Activated CD4-positive, alpha-beta memory T cell treated with anti-CD3 and anti-CD28 coated beads, Interleukin-2, amount 10 ng/mL, durations not matched to agents 7 days and 5 days (primary cell): ENCODE data around the gene ZNF512B. TPM values are rescaled to one million over a fixed set of nuclear protein-coding genes. Genes with fewer than 3 reads are reported as not detected.
"Not testable (repeated sequence)": the region's sequence is repeated elsewhere in the genome, so short reads cannot be mapped to it uniquely, and the experiment has no call there.

Source experiments
- CTCF ChIA-PET: fragments of 350-600 bp; sonication (Branson Sonifier 250); formaldehyde crosslinking; loops from one replicate; lab custom pipeline; 2021; ENCODE audit warnings: antibody characterized with exemption, inconsistent platforms; lab: Charles Lee
- POLR2A ChIA-PET: fragments of 350-600 bp; sonication (Branson Sonifier 250); formaldehyde crosslinking; loops from one replicate; lab custom pipeline; 2021; ENCODE audit warnings: antibody characterized with exemption; lab: Charles Lee
- DNase-seq: peaks from one replicate; pipeline ENCODE4 v3.0.0-alpha.2; 2020
- H3K27ac Mint-ChIP-seq: one replicate; pipeline ENCODE4 v1.8.0; 2021; ENCODE audit warnings: mild to moderate bottlenecking, mixed read lengths
- H3K27me3 Mint-ChIP-seq: one replicate; pipeline ENCODE4 v1.8.0; 2021; ENCODE audit warnings: mixed read lengths
- H3K36me3 Mint-ChIP-seq: one replicate; pipeline ENCODE4 v1.8.0; 2021; ENCODE audit warnings: low read depth, mixed read lengths
- H3K4me1 Mint-ChIP-seq: one replicate; pipeline ENCODE4 v1.8.0; 2021; ENCODE audit warnings: mixed read lengths
- H3K4me3 Mint-ChIP-seq: one replicate; pipeline ENCODE4 v1.8.0; 2021; ENCODE audit warnings: mild to moderate bottlenecking, mixed read lengths
- H3K9me3 Mint-ChIP-seq: one replicate; pipeline ENCODE4 v1.8.0; 2021; ENCODE audit warnings: mixed read lengths
- total RNA-seq, 2 experiments: library from RNA; stranded (reverse); gene quantifications; one replicate each; pipeline ENCODE4 v1.2.3, GENCODE V29; 2021

Gene ZNF512B, protein sequence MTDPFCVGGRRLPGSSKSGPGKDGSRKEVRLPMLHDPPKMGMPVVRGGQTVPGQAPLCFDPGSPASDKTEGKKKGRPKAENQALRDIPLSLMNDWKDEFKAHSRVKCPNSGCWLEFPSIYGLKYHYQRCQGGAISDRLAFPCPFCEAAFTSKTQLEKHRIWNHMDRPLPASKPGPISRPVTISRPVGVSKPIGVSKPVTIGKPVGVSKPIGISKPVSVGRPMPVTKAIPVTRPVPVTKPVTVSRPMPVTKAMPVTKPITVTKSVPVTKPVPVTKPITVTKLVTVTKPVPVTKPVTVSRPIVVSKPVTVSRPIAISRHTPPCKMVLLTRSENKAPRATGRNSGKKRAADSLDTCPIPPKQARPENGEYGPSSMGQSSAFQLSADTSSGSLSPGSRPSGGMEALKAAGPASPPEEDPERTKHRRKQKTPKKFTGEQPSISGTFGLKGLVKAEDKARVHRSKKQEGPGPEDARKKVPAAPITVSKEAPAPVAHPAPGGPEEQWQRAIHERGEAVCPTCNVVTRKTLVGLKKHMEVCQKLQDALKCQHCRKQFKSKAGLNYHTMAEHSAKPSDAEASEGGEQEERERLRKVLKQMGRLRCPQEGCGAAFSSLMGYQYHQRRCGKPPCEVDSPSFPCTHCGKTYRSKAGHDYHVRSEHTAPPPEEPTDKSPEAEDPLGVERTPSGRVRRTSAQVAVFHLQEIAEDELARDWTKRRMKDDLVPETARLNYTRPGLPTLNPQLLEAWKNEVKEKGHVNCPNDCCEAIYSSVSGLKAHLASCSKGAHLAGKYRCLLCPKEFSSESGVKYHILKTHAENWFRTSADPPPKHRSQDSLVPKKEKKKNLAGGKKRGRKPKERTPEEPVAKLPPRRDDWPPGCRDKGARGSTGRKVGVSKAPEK
- 10 to 100 TPM; 16.5 to 16.7 TPM for total RNA-seq

DNA sequence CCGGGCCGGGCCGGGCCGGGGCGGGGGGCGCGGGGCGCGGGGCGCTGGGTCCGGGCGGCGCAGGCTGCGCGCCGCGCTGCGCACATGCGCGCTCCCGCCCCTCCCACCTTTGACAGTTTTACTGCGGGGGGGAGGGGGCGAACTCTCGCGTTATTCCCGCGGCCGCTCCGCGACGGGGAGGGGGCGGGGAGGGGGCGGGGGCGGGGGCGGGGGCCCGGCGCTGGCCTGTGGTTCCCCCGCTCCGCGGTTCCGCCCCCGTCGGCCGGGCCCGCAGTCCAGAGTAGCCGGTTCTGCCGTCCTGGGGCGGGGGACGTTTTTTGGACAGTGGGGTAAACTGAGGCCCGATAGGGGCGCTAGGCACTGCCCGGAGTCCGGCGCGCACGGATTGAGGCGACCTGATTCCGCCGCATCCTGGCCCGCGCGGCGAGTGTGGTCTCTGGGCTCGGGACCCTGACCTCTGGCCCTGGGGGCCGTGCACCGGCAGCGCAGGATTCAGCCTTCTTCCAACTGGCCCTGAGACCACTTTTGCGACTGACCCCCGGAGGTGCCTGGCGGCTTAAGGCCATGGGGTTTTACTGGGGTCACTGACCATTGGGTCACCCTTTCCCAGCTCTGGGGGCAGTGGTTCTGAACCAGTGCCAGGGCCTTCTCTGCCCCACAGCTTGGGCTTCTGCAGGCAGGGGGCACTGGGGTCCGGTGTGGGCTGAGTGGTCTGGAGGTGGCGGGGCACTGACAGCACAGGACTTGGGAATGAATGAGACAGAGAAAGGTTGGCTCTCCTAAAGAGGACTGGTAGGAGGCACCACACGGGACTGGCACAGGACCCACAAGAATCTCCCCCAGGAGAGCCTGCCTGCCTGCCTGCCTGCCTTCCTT, at the start of gene ZNF512B:
TSS of gene ZNF512B (minus strand) at position 93 of the 876 bp plus-strand sequence. CDS start 1,980 bp downstream, outside the sequence.
- peak within 1 kb of the TSS; percentile 78 for H3K4me3 Mint-ChIP-seq
- peak within 1 kb of the TSS; percentile 76 for H3K27ac Mint-ChIP-seq
- no peaks in the 10 kb centered on the region for H3K9me3 Mint-ChIP-seq
- H3K36me3 Mint-ChIP-seq = peaks cover 10% of the 10 kb centered on the region
- POLR2A ChIA-PET = interaction anchor here (0.7 to 1.4 kb wide), 2 partner anchors 9 to 10 kb away, joined by 3 read pairs; no protein-coding TSS in a partner anchor
- H3K27me3 Mint-ChIP-seq = no peaks in the 10 kb centered on the region
- CTCF ChIA-PET = no interaction called here
- H3K4me1 Mint-ChIP-seq = peaks cover 24% of the 10 kb centered on the region
- DNase-seq = peak; percentile 66

DNA sequence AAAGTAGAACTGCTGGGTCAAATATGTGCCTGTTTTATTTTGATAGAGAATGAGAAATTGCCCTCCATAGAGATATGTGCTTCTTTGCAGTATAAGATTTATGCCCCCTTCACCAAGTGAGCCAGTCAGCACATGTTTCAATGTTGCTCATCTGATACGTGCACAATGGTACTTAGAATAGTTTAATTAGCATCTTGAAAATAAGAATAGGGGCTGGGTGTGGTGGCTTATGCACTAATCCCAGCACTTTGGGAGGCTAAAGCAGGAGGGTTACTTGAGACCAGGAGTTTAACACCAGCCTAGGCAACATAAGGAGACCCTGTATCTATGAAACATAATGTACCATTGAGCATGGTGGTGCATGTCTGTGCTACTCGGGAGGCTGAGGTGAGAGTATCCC, 45.9 kb upstream of the ZNF512B start:
- DNase-seq = no peak
- ChIA-PET CTCF (no interaction called here), POLR2A (no interaction called here)
- peaks cover 35% of the 10 kb centered on the region for H3K4me1 Mint-ChIP-seq
- H3K9me3 Mint-ChIP-seq = no peaks in the 10 kb centered on the region
- no peak overlapping the region for H3K4me3 Mint-ChIP-seq
- H3K36me3 Mint-ChIP-seq = peaks cover 56% of the 10 kb centered on the region
- no peak overlapping the region for H3K27ac Mint-ChIP-seq
- no peaks in the 10 kb centered on the region for H3K27me3 Mint-ChIP-seq

DNA sequence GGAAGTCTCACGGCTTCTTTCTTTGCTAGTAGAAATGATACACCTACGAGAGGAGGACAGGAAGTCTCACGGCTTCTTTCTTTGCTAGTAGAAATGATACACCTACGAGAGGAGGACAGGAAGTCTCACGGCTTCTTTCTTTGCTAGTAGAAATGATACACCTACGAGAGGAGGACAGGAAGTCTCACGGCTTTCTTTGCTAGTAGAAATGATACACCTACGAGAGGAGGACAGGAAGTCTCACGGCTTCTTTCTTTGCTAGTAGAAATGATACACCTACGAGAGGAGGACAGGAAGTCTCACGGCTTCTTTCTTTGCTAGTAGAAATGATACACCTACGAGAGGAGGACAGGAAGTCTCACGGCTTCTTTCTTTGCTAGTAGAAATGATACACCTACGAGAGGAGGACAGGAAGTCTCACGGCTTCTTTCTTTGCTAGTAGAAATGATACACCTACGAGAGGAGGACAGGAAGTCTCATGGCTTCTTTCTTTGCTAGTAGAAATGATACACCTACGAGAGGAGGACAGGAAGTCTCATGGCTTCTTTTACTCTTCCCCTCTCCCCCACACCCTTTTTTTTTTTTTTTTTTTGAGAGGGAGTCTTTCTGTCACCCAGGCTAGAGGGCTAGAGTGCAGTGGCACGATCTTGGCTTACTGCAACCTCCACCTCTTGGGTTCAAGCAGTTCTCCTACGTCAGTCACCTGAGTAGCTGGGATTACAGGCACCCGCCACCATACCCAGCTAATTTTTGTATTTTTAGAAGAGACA, 42.8 kb upstream of the ZNF512B start:
- Mint-ChIP-seq H3K36me3 (peaks cover 64% of the 10 kb centered on the region), H3K4me1 (peaks cover 56% of the 10 kb centered on the region), H3K27ac (peak overlapping the region; percentile 95), H3K9me3 (peaks cover 10% of the 10 kb centered on the region), H3K4me3 (peak overlapping the region; percentile 55)
- DNase-seq, H3K27me3 Mint-ChIP-seq: not testable (repeated sequence)
- POLR2A ChIA-PET = interaction anchor here (1.2 kb wide), 1 partner anchor 26 kb away, joined by 5 read pairs; no protein-coding TSS in a partner anchor
- CTCF ChIA-PET = interaction anchor here (2.0 kb wide), 1 partner anchor 33 kb away, joined by 5 read pairs; the partner anchor contains the start of gene SAMD10

DNA sequence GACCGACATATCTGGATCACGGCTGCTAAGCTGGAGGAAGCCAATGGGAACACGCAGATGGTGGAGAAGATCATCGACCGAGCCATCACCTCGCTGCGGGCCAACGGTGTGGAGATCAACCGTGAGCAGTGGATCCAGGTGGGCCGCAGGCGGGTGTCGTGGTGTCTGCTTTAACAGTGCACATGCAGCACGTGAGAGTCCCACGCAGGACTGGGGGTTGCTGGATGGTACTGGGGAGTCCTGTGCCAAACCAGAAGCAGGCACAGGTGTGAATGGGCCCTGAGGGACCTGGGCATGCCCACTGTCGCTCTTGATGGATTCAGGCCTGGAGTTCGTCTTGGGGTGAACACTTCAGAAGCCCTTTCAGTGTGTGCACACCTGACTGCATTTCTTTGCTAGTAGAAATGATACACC, 41.6 kb upstream of the ZNF512B start:
- POLR2A ChIA-PET = interaction anchor here (2.0 kb wide), 1 partner anchor 31 kb away, joined by 8 read pairs; the partner anchor contains the start of genes PRPF6 and SAMD10
- no peak overlapping the region for H3K4me3 Mint-ChIP-seq

DNA sequence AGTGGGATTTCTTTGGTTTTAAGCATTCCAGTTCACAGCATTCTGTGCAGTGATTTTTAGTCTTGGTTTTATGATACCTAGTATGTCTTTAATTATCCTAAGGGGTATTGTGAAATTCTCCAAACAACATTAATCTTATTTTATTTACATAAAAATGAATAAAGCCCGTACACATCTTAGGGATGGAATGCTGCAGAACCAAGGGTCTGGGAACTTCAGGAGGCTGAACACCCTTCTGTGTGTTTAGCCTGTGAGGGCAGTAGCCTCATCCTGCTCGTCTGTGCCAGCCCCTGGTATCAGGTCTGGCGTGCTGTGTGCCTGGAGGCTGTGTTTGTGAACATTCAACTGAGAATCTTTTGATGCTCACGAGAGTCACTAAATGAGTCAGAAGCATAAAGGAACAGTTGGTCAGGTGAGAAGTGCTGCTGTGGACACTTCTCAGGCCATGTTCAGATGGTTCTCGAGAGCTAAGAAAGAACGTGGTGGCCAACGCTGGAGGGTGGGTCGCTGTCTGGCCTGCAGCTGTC, 41.0 kb upstream of the ZNF512B start:
- Mint-ChIP-seq H3K27me3 (no peaks in the 10 kb centered on the region), H3K27ac (peak overlapping the region; percentile 54), H3K36me3 (peaks cover 64% of the 10 kb centered on the region), H3K4me1 (peaks cover 56% of the 10 kb centered on the region), H3K4me3 (no peak overlapping the region), H3K9me3 (peaks cover 10% of the 10 kb centered on the region)
- CTCF ChIA-PET = interaction anchor here (0.6 to 2.3 kb wide), 3 partner anchors 28 to 410 kb away, joined by 3 to 7 read pairs (median 4); no protein-coding TSS in a partner anchor
- POLR2A ChIA-PET = interaction anchor here (2.0 kb wide), 1 partner anchor 31 kb away, joined by 8 read pairs; the partner anchor contains the start of genes PRPF6 and SAMD10
- peak; percentile 26 for DNase-seq

More for the DNA sequence above, 41.6 kb upstream of the ZNF512B start:
- peaks cover 10% of the 10 kb centered on the region for H3K9me3 Mint-ChIP-seq
- peaks cover 64% of the 10 kb centered on the region for H3K36me3 Mint-ChIP-seq
- peak overlapping the region; percentile 54 for H3K27ac Mint-ChIP-seq
- H3K4me1 Mint-ChIP-seq = peaks cover 56% of the 10 kb centered on the region
- H3K27me3 Mint-ChIP-seq = no peaks in the 10 kb centered on the region
- no peak for DNase-seq
- CTCF ChIA-PET = interaction anchor here (2.3 kb wide), 1 partner anchor 27 kb away, joined by 7 read pairs; no protein-coding TSS in a partner anchor

DNA sequence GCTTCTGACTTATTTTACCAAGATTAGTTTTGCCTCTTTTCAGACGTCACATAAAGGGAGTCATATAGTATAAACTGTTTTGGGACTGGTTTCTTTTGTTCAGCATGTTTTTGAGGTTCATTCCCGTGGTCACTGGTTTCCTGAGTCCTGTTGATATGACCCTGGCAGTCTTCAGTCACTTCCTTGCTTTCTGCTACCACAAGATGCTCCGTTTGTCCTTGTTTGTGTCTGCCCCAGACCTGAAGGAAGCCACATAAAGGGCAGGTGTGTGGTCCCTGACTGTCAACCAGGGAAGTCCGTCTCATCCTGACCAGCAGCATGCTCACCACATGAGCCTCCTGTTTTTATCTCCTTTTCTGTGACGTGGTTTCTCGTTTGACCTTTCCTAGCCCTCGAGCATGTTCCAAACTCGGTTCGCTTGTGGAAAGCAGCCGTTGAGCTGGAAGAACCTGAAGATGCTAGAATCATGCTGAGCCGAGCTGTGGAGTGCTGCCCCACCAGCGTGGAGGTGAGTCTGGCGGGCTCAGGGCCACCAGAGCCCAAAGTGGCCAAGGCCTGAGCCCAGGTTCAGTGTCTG, 40.2 kb upstream of the ZNF512B start:
- ChIA-PET CTCF (interaction anchor here (1.3 to 2.3 kb wide), 2 partner anchors 29 to 30 kb away, joined by 4 to 7 read pairs; no protein-coding TSS in a partner anchor), POLR2A (interaction anchor here (2.0 kb wide), 1 partner anchor 30 kb away, joined by 8 read pairs; the partner anchor contains the start of genes PRPF6 and SAMD10)
- peaks cover 54% of the 10 kb centered on the region for H3K4me1 Mint-ChIP-seq
- H3K9me3 Mint-ChIP-seq = peaks cover 10% of the 10 kb centered on the region
- peaks cover 63% of the 10 kb centered on the region for H3K36me3 Mint-ChIP-seq
- H3K4me3 Mint-ChIP-seq = no peak overlapping the region
- H3K27ac Mint-ChIP-seq = peak overlapping the region; percentile 54
- peak; percentile 24 for DNase-seq
- H3K27me3 Mint-ChIP-seq = no peaks in the 10 kb centered on the region

DNA sequence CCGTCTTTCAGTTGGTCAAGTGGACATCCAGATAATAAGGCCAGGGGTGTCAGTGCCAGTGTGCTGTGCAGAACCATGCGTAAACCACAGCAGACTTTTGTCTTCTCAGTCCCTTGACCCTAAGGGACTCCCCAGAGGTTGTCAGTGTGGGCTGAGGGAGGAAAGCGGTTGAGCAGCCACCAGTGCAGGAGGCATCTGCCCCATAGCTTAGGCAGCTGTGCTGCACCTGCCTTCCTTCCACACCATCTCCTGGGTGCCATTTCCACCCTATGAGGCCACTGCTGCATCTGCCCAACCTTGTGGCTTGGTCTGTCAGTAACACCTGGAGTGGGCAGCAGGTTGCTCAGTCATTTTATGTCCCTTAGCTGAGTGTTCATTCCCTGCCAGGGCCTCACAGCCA, 37.2 kb upstream of the ZNF512B start:
- no peak for DNase-seq
- ChIA-PET CTCF (interaction anchor here (1.5 kb wide), 1 partner anchor 31 kb away, joined by 7 read pairs; no protein-coding TSS in a partner anchor), POLR2A (interaction anchor here (1.1 kb wide), 1 partner anchor 439 kb away, joined by 3 read pairs; no protein-coding TSS in a partner anchor)
- Mint-ChIP-seq H3K27ac (no peak overlapping the region), H3K36me3 (peaks cover 66% of the 10 kb centered on the region), H3K4me3 (no peak overlapping the region), H3K4me1 (peaks cover 34% of the 10 kb centered on the region), H3K9me3 (peaks cover 10% of the 10 kb centered on the region), H3K27me3 (no peaks in the 10 kb centered on the region)

DNA sequence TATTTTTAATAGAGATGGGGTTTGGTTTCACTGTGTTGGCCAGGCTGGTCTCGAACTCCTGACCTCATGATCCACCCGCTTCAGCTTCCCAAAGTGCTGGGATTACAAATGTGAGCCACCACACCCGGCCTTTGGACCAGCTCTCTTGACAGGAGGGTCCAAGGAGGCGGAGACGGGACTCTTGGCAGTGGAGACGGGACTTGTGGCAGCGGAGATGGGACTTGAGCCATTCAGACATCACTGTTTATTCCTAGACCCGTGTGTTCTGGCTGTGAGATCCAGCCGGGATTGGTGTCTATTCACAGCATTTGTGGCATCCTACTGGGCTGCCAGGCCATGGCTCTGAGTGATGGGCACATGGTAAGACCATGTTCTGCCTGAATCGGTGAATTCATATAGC, 36.8 kb upstream of the ZNF512B start:
- DNase-seq = no peak
- peaks cover 10% of the 10 kb centered on the region for H3K9me3 Mint-ChIP-seq
- peaks cover 68% of the 10 kb centered on the region for H3K36me3 Mint-ChIP-seq
- ChIA-PET CTCF (no interaction called here), POLR2A (no interaction called here)
- no peak overlapping the region for H3K4me3 Mint-ChIP-seq
- H3K27me3 Mint-ChIP-seq = no peaks in the 10 kb centered on the region
- H3K4me1 Mint-ChIP-seq = peaks cover 32% of the 10 kb centered on the region
- H3K27ac Mint-ChIP-seq = no peak overlapping the region

DNA sequence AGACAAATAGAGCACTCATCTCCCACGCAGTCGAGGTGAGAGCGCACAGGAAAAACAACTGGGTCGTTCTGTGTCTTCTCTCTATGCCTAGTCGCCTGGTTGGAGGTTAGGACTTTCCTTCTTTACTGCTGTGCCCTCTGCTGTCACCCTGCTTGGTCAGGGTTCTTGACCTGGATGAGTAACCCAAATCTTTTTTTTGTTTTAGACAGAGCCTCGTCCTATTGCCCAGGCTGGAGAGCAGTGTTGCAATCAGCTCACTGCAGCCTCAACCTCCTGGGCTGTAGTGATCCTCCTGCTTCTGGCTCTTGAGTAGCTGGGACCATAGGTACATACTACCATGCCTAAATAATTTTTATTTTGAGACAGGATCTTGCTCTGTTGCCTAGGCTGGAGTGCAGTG, 35.7 kb upstream of the ZNF512B start:
- Mint-ChIP-seq H3K27ac (peak overlapping the region; percentile 29), H3K36me3 (peaks cover 66% of the 10 kb centered on the region), H3K9me3 (peaks cover 10% of the 10 kb centered on the region), H3K27me3 (no peaks in the 10 kb centered on the region), H3K4me3 (no peak overlapping the region), H3K4me1 (peaks cover 21% of the 10 kb centered on the region)
- no peak for DNase-seq
- ChIA-PET POLR2A (no interaction called here), CTCF (no interaction called here)

DNA sequence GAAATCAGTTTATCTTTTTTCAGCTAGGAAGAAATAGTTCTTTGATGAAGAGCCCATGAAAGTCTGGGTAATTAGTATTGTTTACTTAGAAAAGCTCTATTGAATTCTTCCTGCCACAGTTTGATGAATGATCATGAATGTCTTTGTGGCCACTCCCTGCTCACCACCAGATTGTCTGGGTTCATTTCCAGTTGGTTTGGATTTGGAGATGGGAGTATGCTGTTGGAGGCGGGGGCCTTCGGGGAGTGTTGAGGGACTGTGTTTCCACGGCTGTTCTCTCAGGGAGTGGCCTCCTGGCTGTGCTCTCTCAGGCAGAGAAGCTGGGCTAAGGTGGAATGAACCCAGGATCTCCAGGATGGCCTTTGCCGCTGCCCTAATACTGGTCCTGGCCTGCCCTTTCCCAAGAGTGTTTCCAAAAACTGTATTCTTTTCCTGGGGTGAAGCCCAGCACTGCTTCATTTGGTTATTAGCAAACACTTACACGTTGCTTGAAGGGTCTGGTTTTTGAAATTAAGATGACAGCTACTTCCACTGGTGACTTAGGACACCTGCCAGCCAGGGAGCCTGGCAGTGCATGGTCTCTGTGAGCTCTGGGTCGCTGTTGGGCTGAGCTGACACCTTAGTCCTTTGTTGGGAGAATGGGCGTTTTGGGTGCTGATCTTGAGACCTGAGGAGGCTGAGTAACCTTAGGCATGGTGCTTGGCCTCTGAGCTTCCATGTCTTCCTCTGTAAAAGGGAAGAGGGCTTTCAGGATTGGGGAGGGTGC, 34.4 kb upstream of the ZNF512B start:
- no peaks in the 10 kb centered on the region for H3K27me3 Mint-ChIP-seq
- no peak overlapping the region for H3K27ac Mint-ChIP-seq
- DNase-seq = no peak
- ChIA-PET POLR2A (interaction anchor here (0.8 to 1.5 kb wide), 2 partner anchors 19 to 34 kb away, joined by 3 to 4 read pairs; no protein-coding TSS in a partner anchor), CTCF (no interaction called here)
- H3K4me3 Mint-ChIP-seq = no peak overlapping the region
- H3K4me1 Mint-ChIP-seq = peaks cover 9% of the 10 kb centered on the region
- H3K36me3 Mint-ChIP-seq = peaks cover 63% of the 10 kb centered on the region
- H3K9me3 Mint-ChIP-seq = peaks cover 7% of the 10 kb centered on the region
